ENCODE data around the gene TPST2. TPM values are rescaled to one million over a fixed set of nuclear protein-coding genes. Genes with fewer than 3 reads are reported as not detected.

The TPST2 gene
- total RNA-seq, 2 donors from 2014 or later: 18.2 to 40.7 TPM

- ATAC-seq: no peak
- no peaks in the 10 kb centered on the region for H3K4me1 Mint-ChIP-seq
- no peaks in the 10 kb centered on the region for H3K27me3 Mint-ChIP-seq
- no peak for DNase-seq
- H3K36me3 Mint-ChIP-seq (ENCODE audit: low read depth): peaks cover 5% of the 10 kb centered on the region
- H3K4me3 Mint-ChIP-seq: no peak overlapping the region
- no peaks in the 10 kb centered on the region for H3K9me3 ChIP-seq (ENCODE audit: control insufficient read depth, low read length, poor library complexity, severe bottlenecking)
- H3K27ac Mint-ChIP-seq: peak overlapping the region; percentile 63
Observed at GRCh38 chr22:26496456-26496855, 93.5 kb downstream of the TPST2 start.

DNA sequence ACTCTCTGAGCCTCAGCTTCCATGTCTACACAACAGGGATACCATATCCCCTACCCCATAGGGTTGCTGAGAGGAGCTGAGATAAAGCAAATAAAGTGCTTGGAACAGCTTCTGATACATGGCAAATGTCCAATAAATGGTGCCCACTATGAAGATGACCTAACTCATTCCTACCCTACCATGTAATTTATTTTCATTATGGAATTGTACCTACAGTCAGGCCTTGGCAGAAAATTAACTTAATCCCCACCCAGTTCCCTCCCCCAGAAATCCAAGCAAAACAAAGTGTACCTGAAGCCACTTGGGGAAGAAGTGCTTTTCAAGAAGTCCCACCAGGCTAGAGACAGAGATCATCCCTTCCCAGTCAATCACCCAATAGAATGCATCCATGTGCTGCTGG, 95.4 kb downstream of the TPST2 start:
- H3K4me3 Mint-ChIP-seq: no peak overlapping the region
- peak overlapping the region; percentile 21 for H3K27ac Mint-ChIP-seq
- H3K36me3 Mint-ChIP-seq (ENCODE audit: low read depth): peaks cover 9% of the 10 kb centered on the region
- no peak for ATAC-seq
- H3K4me1 Mint-ChIP-seq: no peaks in the 10 kb centered on the region
- DNase-seq: no peak
- no peaks in the 10 kb centered on the region for H3K9me3 ChIP-seq (ENCODE audit: control insufficient read depth, low read length, poor library complexity, severe bottlenecking)
- no peaks in the 10 kb centered on the region for H3K27me3 Mint-ChIP-seq

DNA sequence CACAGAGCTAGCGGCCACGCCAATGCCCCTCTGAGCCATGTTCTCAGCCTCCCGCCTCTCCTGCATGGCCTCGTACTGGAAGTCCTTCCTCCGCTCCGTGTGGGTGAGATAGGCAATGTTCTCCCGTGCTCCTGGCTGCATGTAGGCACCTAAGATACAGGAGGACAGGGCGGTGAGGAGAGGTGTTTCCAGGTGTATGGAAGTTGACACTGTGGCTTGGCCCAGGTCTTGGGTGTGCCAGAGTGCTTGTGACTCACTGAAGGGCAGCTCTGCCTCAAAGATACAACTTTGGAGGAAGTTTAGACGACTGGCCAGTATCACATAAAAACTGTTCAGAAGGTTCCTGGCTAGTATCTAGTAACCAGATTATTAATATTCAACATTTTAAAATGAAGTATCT, 97.7 kb downstream of the TPST2 start:
- H3K27ac Mint-ChIP-seq: no peak overlapping the region
- H3K9me3 ChIP-seq (ENCODE audit: control insufficient read depth, low read length, poor library complexity, severe bottlenecking): no peaks in the 10 kb centered on the region
- DNase-seq: no peak
- no peaks in the 10 kb centered on the region for H3K27me3 Mint-ChIP-seq
- H3K4me1 Mint-ChIP-seq: no peaks in the 10 kb centered on the region
- H3K4me3 Mint-ChIP-seq: no peak overlapping the region
- no peak for ATAC-seq
- peaks cover 12% of the 10 kb centered on the region for H3K36me3 Mint-ChIP-seq (ENCODE audit: low read depth)

DNA sequence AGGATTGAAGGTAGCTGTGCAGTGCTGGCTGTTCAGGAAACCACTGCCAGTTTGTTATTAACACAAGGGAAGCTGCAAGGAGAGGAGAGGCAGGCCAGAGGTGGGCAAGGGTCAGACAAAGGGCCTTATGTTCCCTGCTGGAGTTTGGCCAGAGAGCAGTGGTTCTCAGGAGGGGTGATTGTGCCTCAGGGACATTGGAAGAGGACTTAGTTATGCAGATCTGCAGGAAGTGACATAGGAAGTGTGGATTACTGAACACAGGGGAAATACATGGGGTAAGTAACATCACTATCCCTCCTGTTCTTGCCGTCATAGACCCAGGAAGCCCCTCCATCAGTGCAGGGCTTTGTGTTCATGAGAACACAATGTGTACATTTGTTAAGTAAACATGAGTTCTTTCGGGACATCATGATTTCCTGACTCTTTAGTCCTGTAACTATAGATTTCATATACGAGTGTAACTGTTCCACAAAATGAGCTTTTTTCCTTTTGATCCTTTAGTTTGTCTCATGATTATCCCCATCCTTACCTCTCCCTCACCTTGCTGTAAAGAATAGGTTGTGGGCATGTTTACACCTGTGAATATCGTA, 100.4 kb downstream of the TPST2 start:
- H3K4me3 Mint-ChIP-seq: no peak overlapping the region
- ATAC-seq (no peak), DNase-seq (no peak)
- peaks cover 7% of the 10 kb centered on the region for H3K36me3 Mint-ChIP-seq (ENCODE audit: low read depth)
- no peaks in the 10 kb centered on the region for H3K9me3 ChIP-seq (ENCODE audit: control insufficient read depth, low read length, poor library complexity, severe bottlenecking)
- no peaks in the 10 kb centered on the region for H3K27me3 Mint-ChIP-seq
- peaks cover 11% of the 10 kb centered on the region for H3K4me1 Mint-ChIP-seq
- H3K27ac Mint-ChIP-seq: peak overlapping the region; percentile 92

DNA sequence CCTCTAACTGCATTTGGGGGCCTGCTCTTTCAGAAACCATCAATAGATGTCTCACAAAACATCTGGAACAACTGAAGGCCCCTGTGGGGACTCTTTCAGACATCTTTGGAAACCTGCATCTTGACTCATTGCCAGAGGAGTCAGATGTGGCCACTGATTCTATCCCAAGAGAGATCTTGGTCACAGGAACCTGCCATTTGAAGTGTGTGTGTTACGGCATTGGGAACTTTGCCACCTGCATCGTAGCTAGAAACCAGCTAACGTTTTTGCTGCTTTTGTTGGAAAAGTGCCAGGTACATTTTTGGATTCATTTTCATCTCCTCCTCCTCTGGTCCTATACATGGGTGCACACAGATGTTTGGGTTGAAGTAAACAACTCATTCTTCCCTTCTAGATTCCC, 101.9 kb downstream of the TPST2 start:
- H3K4me3 Mint-ChIP-seq: no peak overlapping the region
- DNase-seq (no peak), ATAC-seq (no peak)
- H3K36me3 Mint-ChIP-seq (ENCODE audit: low read depth): peaks cover 7% of the 10 kb centered on the region
- H3K27ac Mint-ChIP-seq: peak overlapping the region; percentile 92
- no peaks in the 10 kb centered on the region for H3K27me3 Mint-ChIP-seq
- H3K9me3 ChIP-seq (ENCODE audit: control insufficient read depth, low read length, poor library complexity, severe bottlenecking): no peaks in the 10 kb centered on the region
- H3K4me1 Mint-ChIP-seq: peaks cover 21% of the 10 kb centered on the region

GRCh38 chr22:26486394-26486793, 103.5 kb downstream of the TPST2 start:
- Mint-ChIP-seq H3K4me1 (peaks cover 35% of the 10 kb centered on the region), H3K36me3 (ENCODE audit: low read depth) (peaks cover 9% of the 10 kb centered on the region), H3K4me3 (peak overlapping the region; percentile 55), H3K27ac (no peak overlapping the region), H3K27me3 (no peaks in the 10 kb centered on the region)
- DNase-seq: no peak
- ATAC-seq: no peak
- no peaks in the 10 kb centered on the region for H3K9me3 ChIP-seq (ENCODE audit: control insufficient read depth, low read length, poor library complexity, severe bottlenecking)

DNA sequence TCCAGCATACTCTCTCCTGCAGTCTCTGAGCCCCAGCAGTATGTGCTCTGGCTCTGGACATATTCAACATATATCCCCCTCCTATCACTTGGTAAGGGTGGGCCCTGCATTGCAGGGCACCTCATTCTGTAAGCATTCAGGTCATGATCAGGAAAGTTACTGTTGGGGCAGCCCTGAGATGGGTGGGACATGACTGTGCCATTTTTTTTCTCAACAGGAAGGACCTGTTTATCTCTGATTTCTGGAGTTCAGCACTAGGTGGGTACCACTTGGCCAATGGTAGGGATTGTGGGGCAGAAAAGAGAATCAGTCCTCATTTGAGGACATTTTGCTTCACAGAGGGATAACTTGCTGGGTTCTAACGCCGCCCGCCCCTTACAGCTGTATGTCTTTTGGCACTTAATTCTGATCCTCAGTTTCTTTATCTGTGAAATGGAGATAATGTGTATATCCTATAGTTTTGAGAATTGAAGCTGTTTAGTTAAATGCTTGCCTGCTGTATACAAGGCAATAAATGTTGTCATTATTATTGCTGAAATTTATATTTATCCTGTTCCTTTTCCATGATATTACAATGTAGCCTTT, 104.0 kb downstream of the TPST2 start:
- Mint-ChIP-seq H3K27me3 (no peaks in the 10 kb centered on the region), H3K4me3 (peak overlapping the region; percentile 55), H3K4me1 (peaks cover 40% of the 10 kb centered on the region), H3K27ac (no peak overlapping the region), H3K36me3 (ENCODE audit: low read depth) (peaks cover 7% of the 10 kb centered on the region)
- ATAC-seq: no peak
- H3K9me3 ChIP-seq (ENCODE audit: control insufficient read depth, low read length, poor library complexity, severe bottlenecking): no peaks in the 10 kb centered on the region
- no peak for DNase-seq

GRCh38 chr22:26485013-26485412, 104.9 kb downstream of the TPST2 start:
- H3K36me3 Mint-ChIP-seq (ENCODE audit: low read depth): peaks cover 5% of the 10 kb centered on the region

DNA sequence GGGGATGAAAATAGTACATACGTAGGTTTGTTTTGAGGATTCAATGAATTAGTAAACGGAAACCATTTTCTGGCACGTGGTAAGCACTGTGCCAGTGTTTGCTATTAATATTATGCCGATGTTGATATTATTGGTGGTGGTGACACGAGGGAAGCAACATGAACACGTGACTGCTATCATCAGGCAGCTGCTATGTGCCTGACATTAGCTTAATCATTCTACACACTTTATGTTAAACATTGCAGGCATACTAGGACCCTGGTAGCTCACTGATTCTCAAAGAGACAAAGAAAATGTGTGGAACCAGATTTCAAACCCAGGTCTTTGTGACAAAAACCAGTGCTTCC, 105.6 kb downstream of the TPST2 start:
- ATAC-seq (peak; percentile 37), DNase-seq (no peak)
- Mint-ChIP-seq H3K4me3 (peak overlapping the region; percentile 96), H3K27ac (peak overlapping the region; percentile 97), H3K27me3 (no peaks in the 10 kb centered on the region), H3K4me1 (peaks cover 52% of the 10 kb centered on the region), H3K36me3 (ENCODE audit: low read depth) (peaks cover 5% of the 10 kb centered on the region)
- H3K9me3 ChIP-seq (ENCODE audit: control insufficient read depth, low read length, poor library complexity, severe bottlenecking): no peaks in the 10 kb centered on the region

More at GRCh38 chr22:26485013-26485412, 104.9 kb downstream of the TPST2 start:
- DNase-seq (no peak), ATAC-seq (no peak)
- no peaks in the 10 kb centered on the region for H3K9me3 ChIP-seq (ENCODE audit: control insufficient read depth, low read length, poor library complexity, severe bottlenecking)
- H3K27me3 Mint-ChIP-seq: no peaks in the 10 kb centered on the region
- peak overlapping the region; percentile 97 for H3K27ac Mint-ChIP-seq
- H3K4me1 Mint-ChIP-seq: peaks cover 45% of the 10 kb centered on the region
- no peak overlapping the region for H3K4me3 Mint-ChIP-seq

GRCh38 chr22:26483439-26484359, 106.2 kb downstream of the TPST2 start, which contains the start of the genes HPS4 and SRRD:
Gene HPS4 (minus strand): TSS chr22:26483783. CDS start chr22:26481762, 2,021 bp downstream.
Gene SRRD (plus strand): TSS chr22:26483877. CDS start chr22:26483891, 14 bp downstream.
- peak; percentile 91 to 96 (median 95) for DNase-seq
- H3K27me3 Mint-ChIP-seq: no peaks in the 10 kb centered on the region
- ATAC-seq: peak; percentile 82
- H3K27ac Mint-ChIP-seq: peak within 1 kb of the TSS; percentile 97
- H3K4me1 Mint-ChIP-seq: peaks cover 56% of the 10 kb centered on the region
- H3K4me3 Mint-ChIP-seq: peak within 1 kb of the TSS; percentile 96
- no peaks in the 10 kb centered on the region for H3K9me3 ChIP-seq (ENCODE audit: control insufficient read depth, low read length, poor library complexity, severe bottlenecking)
- H3K36me3 Mint-ChIP-seq (ENCODE audit: low read depth): peaks cover 2% of the 10 kb centered on the region

GRCh38 chr22:26483043-26483438, 106.9 kb downstream of the TPST2 start:
- H3K27me3 Mint-ChIP-seq: no peaks in the 10 kb centered on the region
- H3K36me3 Mint-ChIP-seq (ENCODE audit: low read depth): peaks cover 3% of the 10 kb centered on the region
- peaks cover 57% of the 10 kb centered on the region for H3K4me1 Mint-ChIP-seq
- H3K27ac Mint-ChIP-seq: peak overlapping the region; percentile 97
- H3K4me3 Mint-ChIP-seq: peak overlapping the region; percentile 96
- H3K9me3 ChIP-seq (ENCODE audit: control insufficient read depth, low read length, poor library complexity, severe bottlenecking): no peaks in the 10 kb centered on the region
- DNase-seq (no peak), ATAC-seq (no peak)

GRCh38 chr22:26482161-26482560, 107.8 kb downstream of the TPST2 start:
- H3K4me3 Mint-ChIP-seq: peak overlapping the region; percentile 96
- no peaks in the 10 kb centered on the region for H3K9me3 ChIP-seq (ENCODE audit: control insufficient read depth, low read length, poor library complexity, severe bottlenecking)
- peak overlapping the region; percentile 97 for H3K27ac Mint-ChIP-seq
- peaks cover 63% of the 10 kb centered on the region for H3K4me1 Mint-ChIP-seq
- DNase-seq (no peak), ATAC-seq (no peak)
- H3K36me3 Mint-ChIP-seq (ENCODE audit: low read depth): peaks cover 10% of the 10 kb centered on the region
- no peaks in the 10 kb centered on the region for H3K27me3 Mint-ChIP-seq

DNA sequence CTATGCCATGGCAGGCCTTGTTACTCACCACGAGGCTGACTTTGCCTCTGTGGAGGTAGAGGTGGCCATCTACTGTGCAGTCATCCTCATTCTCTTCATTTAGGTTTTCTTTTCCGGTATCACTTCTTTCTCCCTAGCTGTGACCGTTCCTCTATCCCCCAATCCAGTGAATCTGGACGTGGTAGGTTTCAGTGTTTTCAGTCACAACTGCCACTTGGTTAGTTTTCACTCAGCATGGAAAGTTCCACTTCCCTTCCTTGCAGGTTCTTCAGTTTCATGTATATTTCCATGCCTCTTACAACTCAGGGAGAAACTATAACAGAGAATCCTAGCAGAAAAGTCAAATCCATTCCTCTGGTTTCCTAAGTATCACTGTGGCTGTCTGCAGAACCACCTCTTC, 108.2 kb downstream of the TPST2 start:
- H3K36me3 Mint-ChIP-seq (ENCODE audit: low read depth): peaks cover 10% of the 10 kb centered on the region
- H3K27ac Mint-ChIP-seq: peak overlapping the region; percentile 97
- peaks cover 63% of the 10 kb centered on the region for H3K4me1 Mint-ChIP-seq
- H3K27me3 Mint-ChIP-seq: no peaks in the 10 kb centered on the region
- peak overlapping the region; percentile 96 for H3K4me3 Mint-ChIP-seq
- ATAC-seq (no peak), DNase-seq (no peak)
- H3K9me3 ChIP-seq (ENCODE audit: control insufficient read depth, low read length, poor library complexity, severe bottlenecking): no peaks in the 10 kb centered on the region

All from T-helper 17 cell (primary cell).